Mesendoderm (in vitro differentiated cells): Measurements from ENCODE around the gene PPOX. TPM values are rescaled to one million over a fixed set of nuclear protein-coding genes. Genes with fewer than 3 reads are reported as not detected.

ENCODE experiments used
- DNase-seq: peaks from one replicate; pipeline ENCODE4 v3.0.0; 2013
- H2AK5ac ChIP-seq: 2 replicates; pipeline ENCODE4 v1.6.1; 2013; ENCODE audit warnings: low read length, inconsistent platforms
- H2BK120ac ChIP-seq: 2 replicates; pipeline ENCODE4 v1.6.1; 2013; ENCODE audit warnings: low read depth, mild to moderate bottlenecking, low read length, moderate library complexity, mixed read lengths
- H2BK15ac ChIP-seq: replicated peaks from 2 replicates; pipeline ENCODE4 v1.6.1; 2013; ENCODE audit warnings: low read depth, mild to moderate bottlenecking, moderate library complexity
- H2BK5ac ChIP-seq: 2 replicates; pipeline ENCODE4 v1.6.1; 2013; ENCODE audit warnings: low read length, inconsistent platforms
- H3K18ac ChIP-seq: 2 replicates; pipeline ENCODE4 v1.6.1; 2013; ENCODE audit warnings: mild to moderate bottlenecking, low read length, mixed read lengths
- H3K23ac ChIP-seq: one replicate; pipeline ENCODE4 v1.6.1; 2013; ENCODE audit warnings: low read length
- H3K27ac ChIP-seq: 2 replicates; pipeline ENCODE4 v1.5.1; 2013; ENCODE audit warnings: low read depth, mild to moderate bottlenecking, inconsistent platforms, low read length, moderate library complexity
- H3K27me3 ChIP-seq: 2 replicates; pipeline ENCODE4 v1.6.1; 2013; ENCODE audit warnings: low read length, control low read depth, mild to moderate bottlenecking, inconsistent platforms; ENCODE audit not compliant: insufficient read depth, poor library complexity
- H3K36me3 ChIP-seq: 2 replicates; pipeline ENCODE4 v1.6.1; 2013; ENCODE audit warnings: low read length, inconsistent platforms; ENCODE audit not compliant: control insufficient read depth, insufficient read depth
- H3K4ac ChIP-seq: one replicate; pipeline ENCODE4 v1.6.1; 2013; ENCODE audit warnings: low read depth, mild to moderate bottlenecking, low read length, moderate library complexity
- H3K4me1 ChIP-seq: 2 replicates; pipeline ENCODE4 v1.6.1; 2013; ENCODE audit warnings: low read depth, low read length, inconsistent platforms; ENCODE audit not compliant: control insufficient read depth
- H3K4me2 ChIP-seq: 2 replicates; pipeline ENCODE4 v1.6.1; 2013; ENCODE audit warnings: low read length
- H3K4me3 ChIP-seq: 2 replicates; pipeline ENCODE4 v1.5.1; 2013; ENCODE audit warnings: mild to moderate bottlenecking, low read length
- H3K56ac ChIP-seq: one replicate; pipeline ENCODE4 v1.6.1; 2013; ENCODE audit warnings: low read length
- H3K79me1 ChIP-seq: 2 replicates; pipeline ENCODE4 v1.6.1; 2013; ENCODE audit warnings: low read length, inconsistent platforms
- H3K79me2 ChIP-seq: 2 replicates; pipeline ENCODE4 v1.6.1; 2013; ENCODE audit warnings: mild to moderate bottlenecking, low read length; ENCODE audit not compliant: control insufficient read depth, insufficient read depth
- H3K9ac ChIP-seq: 2 replicates; pipeline ENCODE4 v1.6.1; 2013; ENCODE audit warnings: low read length, inconsistent platforms
- H4K5ac ChIP-seq: one replicate; pipeline ENCODE4 v1.6.1; 2013; ENCODE audit warnings: low read length
- H4K8ac ChIP-seq: one replicate; pipeline ENCODE4 v1.6.1; 2013; ENCODE audit warnings: low read depth, mild to moderate bottlenecking, control low read depth, low read length, moderate library complexity
- WGBS: extraction: QIAGEN DNeasy Blood & Tissue Kit; methylation state at CpG from one replicate; pipeline ENCODE4 v1.1.7; 2013; ENCODE audit warnings: low lambda C conversion rate, missing lambda C conversion rate; ENCODE audit not compliant: insufficient coverage; ENCODE audit errors: extremely low coverage; 5-methylcytosine and 5-hydroxymethylcytosine counted together
- small RNA-seq: library from polyadenylated mRNA; stranded (forward); fragments of <200 nt; extraction: miRNeasy Mini kit (QIAGEN cat#:217004); gene quantifications from one replicate; pipeline ENCODE3, GENCODE V24; 2013; ENCODE audit not compliant: insufficient read depth

Gene PPOX

DNA sequence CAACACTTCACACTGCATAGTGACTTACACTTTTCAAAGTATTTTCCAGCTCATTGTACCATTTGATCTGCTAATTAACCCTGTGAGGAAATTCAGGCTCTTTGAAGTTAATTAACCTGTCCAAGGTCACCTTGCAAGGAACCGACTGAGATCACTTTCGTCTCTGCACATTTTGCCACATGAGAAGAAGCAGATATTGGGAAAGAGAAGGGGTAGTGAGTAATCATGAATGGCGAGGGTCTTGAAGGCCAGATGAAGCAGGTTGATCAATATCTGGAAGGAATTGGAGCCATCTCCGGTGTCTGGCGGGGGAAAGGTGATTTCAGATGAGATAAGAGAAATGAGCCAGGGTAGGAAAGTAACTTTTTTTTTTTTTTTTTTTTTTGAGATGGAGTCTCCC, 53.8 kb downstream of the PPOX start:
- no peaks in the 10 kb centered on the region for H3K79me1 ChIP-seq
- H4K5ac ChIP-seq, result no peak overlapping the region
- no peak overlapping the region for H2BK15ac ChIP-seq
- no peak overlapping the region for H2AK5ac ChIP-seq
- no peak overlapping the region for H3K27ac ChIP-seq
- no peaks in the 10 kb centered on the region for H3K27me3 ChIP-seq
- no peak overlapping the region for H4K8ac ChIP-seq
- no peak overlapping the region for H2BK120ac ChIP-seq
- DNase-seq, result no peak
- H2BK5ac ChIP-seq, result no peak overlapping the region
- H3K18ac ChIP-seq, result no peak overlapping the region
- peaks cover 3% of the 10 kb centered on the region for H3K4me1 ChIP-seq
- no peak overlapping the region for H3K4me2 ChIP-seq
- no peak overlapping the region for H3K4ac ChIP-seq
- WGBS, result no CpG with 5 or more reads among the region's 5 CpGs
- H3K4me3 ChIP-seq, result no peak overlapping the region
- H3K23ac ChIP-seq, result no peak overlapping the region
- H3K79me2 ChIP-seq, result no peaks in the 10 kb centered on the region
- H3K9ac ChIP-seq, result no peak overlapping the region
- H3K56ac ChIP-seq, result no peak overlapping the region
- H3K36me3 ChIP-seq, result no peaks in the 10 kb centered on the region

Small RNA genes lying within 50 kb of the gene (small RNA-seq; reads per million reads assigned to genes)
- gene RF01225, result not detected
